HG02943 (cell line): ENCODE data around the gene OR1L4.

Source experiments
- ATAC-seq: cut with Tn5 transposase; IDR thresholded peaks from one replicate; pipeline ENCODE4 v1.9.1; 2021; ENCODE audit warnings: mild to moderate bottlenecking, low read depth, moderate library complexity; ENCODE audit not compliant: unreplicated experiment

The OR1L4 gene, protein sequence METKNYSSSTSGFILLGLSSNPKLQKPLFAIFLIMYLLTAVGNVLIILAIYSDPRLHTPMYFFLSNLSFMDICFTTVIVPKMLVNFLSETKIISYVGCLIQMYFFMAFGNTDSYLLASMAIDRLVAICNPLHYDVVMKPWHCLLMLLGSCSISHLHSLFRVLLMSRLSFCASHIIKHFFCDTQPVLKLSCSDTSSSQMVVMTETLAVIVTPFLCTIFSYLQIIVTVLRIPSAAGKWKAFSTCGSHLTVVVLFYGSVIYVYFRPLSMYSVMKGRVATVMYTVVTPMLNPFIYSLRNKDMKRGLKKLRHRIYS

GRCh38 chr9:122723690-122724089, at the start of gene OR1L4:
TSS of gene OR1L4 (plus strand) at chr9:122723990. CDS start at chr9:122723990, 0 bp downstream.
- ATAC-seq: no peak

GRCh38 chr9:122684851-122685250, 38.9 kb upstream of the OR1L4 start:
- ATAC-seq: no peak

DNA sequence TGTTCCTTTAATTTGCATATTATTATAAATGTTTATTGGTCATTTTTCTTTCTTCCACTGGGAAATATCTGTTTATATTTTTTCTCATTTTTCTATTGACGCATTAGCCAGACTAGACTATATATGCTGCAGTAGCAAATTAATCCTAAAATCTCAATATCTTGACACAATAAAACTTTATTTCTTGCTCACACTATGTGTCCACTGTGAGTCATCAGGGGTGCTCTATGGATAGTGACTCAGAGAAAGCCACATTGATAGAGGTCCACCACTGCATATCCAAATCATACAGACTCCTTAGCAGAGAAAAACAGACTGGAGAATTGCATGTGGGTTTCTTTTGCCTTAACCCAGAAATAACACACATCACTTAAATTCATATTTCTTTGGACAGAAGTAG, 28.1 kb upstream of the OR1L4 start:
- ATAC-seq: no peak

DNA sequence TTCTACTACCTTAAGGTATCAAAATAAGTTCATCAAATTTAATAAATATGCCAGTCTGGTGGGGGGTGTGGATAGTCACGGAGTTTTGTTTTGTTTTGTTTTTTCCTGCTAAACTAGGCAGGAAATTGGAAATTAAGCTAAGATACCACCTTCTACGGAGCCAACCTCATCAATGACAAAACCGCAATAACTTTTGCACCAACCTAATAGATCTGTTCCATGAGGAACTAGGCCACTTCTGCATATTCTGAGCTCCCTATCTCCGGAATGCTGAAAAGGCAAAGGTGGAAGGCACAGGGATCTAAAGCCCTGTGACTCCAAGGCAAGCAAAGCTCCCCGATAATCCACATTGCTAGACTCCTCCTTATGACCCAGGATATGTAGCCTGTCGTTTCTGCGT, 5.8 kb upstream of the OR1L4 start:
- ATAC-seq: no peak

DNA sequence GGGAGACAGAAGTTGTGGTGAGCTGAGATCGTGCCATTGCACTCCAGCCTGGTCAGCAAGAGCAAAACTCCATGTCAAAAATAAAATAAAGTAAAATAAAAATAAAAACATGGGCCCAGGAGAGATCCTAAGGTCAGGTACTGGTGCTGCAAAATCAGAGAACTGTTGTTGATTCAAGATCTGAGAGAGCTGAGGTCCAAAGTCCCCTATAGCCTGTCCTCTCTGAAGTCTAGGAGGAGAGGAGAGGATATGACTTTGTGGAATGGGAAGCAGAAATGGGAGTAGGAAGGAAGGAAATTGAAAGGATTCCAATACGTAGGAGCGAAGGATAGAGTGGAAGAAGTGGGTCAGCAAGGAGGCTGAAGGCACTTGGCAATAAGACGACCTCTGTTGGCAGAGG, 4.6 kb upstream of the OR1L4 start:
- ATAC-seq: no peak

DNA sequence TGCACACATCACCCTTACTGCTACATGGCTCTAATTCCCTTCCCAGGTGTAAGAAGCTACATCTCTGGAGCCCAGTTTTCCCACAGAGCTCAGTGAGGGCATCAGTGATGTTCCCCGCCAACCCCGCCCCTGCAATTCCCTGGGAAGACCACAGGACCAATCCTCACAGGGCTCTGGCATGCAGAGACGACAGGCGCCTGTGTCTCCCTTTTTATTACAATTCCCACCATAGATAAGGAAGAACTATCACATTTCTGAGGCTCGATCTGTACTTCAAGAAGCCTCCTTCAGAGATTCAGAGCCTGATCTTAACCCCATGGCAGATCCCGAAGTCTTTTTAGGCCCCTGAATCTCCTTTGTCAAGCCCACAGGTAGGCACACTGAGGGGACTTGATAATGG, 18.2 kb downstream of the OR1L4 start, which contains the start of gene OR1L6:
TSS of gene OR1L6 (plus strand) at position 301 of the 400 bp plus-strand sequence. CDS start 7,545 bp downstream, outside the sequence.
- ATAC-seq: no peak

GRCh38 chr9:122754825-122755224, 31.0 kb downstream of the OR1L4 start:
- no peak for ATAC-seq

GRCh38 chr9:122767817-122768216, 44.0 kb downstream of the OR1L4 start:
- no peak for ATAC-seq
